ENCODE results near the gene CDCP1. TPM values are rescaled to one million over a fixed set of nuclear protein-coding genes. Genes with fewer than 3 reads are reported as not detected.
"Not testable (repeated sequence)": the region's sequence is repeated elsewhere in the genome, so short reads cannot be mapped to it uniquely, and the experiment has no call there.

CDCP1 gene
- total RNA-seq, 2 experiments from 2014 or later: 1.7 to 2.1 TPM

DNA sequence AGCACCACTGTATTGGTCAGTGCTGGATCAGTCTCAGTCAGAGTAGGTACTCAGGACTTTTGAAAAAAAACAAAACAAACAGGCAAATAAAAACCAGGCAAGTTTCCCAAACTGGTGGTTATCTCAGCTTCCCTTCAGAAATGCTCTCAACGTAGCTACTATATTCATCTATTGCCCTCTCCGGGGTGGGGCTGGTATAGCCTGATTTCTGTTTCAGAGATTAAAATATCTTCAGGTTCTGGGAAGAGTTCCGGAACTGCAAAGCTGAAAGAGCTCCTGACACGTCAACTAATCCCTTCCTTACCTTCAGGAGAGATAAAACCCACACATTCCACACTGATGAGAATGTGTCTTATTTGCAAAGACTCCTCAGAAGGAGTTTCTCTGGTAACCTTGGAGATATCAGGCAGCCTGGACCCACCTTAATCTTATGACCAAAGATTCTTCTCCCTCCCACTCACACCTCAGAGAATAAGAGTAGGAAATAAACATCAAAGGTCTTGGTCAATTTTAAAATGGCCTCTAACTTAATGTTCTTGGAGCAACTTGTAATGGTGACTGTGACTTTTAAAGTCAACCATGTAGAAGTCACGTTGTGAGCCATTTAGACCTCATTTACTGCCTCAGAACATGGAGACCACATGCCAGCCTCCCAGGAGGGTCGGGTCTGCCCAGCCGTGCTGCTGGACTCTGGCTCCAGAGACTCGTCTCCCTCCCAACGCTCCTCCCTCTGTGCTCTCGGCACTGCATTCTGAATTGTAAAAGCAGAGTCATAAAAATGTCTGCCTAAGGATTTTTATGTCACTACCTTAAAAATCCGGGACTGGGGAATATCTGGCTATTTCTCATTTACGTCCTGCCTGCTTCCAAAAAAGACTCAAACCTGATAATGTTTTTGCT, 53.8 kb downstream of the CDCP1 start:
- ChIA-PET CTCF (no interaction called here), POLR2A (interaction anchor here (0.6 kb wide), 1 partner anchor 458 kb away, joined by 3 read pairs; no protein-coding TSS in a partner anchor)

DNA sequence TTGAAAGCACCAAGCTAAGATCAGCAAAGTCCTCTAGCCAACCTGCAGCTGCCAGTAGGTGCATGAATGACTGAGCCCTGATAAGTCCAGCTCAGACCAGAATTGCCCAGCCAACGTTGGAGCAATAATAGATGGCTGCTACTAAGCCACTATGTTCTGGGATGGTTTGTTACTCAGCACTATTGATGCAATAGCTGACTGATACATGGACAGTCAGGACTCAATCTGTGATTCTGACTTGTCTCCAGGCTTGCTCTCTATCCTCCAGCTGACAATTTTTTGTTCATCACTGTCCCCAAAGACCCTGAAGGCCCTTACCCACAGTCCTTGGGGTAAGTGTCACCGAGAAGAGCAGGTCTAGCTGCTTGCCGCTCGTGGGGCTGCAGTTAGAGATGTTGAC, 55.3 kb downstream of the CDCP1 start:
- CTCF ChIA-PET: interaction anchor here (0.5 kb wide), 1 partner anchor 119 kb away, joined by 4 read pairs; no protein-coding TSS in a partner anchor

DNA sequence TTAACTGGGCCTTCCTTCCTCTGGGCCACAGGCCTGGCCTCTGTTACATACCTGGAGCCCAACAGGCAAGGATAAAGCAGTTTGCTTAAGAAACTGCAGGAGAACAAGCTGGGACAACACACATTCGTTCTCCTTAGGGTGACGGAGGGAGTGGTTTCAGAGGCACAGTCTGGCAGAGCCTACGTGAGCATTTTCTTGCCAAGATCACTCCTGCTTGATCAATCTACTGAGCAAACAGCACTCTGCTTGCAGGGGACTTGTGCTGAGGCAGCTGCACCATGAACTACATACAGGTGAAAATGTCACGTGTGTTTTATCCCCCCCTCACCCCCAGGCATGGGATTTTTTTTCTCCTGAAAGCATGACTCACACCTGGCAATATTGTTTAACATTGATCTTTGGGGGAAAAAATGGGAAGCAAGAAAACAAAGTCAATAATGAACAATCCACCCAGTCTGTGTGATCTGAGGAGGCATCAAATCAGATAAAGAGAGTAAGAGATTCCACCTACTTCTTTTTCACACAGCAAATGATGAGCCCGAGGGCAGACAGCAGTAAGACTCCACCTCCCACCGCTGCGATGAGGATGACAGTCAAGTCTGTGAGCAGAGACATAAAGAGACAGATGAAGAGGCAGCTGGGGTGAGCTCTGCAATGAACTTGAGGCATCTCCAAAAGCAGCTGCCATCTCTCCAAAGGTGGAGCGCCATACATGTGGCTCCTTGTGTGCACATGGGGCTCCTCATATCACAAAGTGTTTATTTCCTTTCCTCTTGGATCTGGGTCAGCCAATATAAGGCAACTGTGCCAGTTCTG, 57.4 kb downstream of the CDCP1 start:
- POLR2A ChIA-PET: no interaction called here

More for the DNA sequence above, 55.3 kb downstream of the CDCP1 start:
- POLR2A ChIA-PET: no interaction called here

GRCh38 chr3:45087155-45087554, 59.0 kb downstream of the CDCP1 start:
- ChIA-PET POLR2A (no interaction called here), CTCF (no interaction called here)

More for the DNA sequence above, 57.4 kb downstream of the CDCP1 start:
- CTCF ChIA-PET: interaction anchor here (0.6 kb wide), 1 partner anchor 463 kb away, joined by 3 read pairs; no protein-coding TSS in a partner anchor

DNA sequence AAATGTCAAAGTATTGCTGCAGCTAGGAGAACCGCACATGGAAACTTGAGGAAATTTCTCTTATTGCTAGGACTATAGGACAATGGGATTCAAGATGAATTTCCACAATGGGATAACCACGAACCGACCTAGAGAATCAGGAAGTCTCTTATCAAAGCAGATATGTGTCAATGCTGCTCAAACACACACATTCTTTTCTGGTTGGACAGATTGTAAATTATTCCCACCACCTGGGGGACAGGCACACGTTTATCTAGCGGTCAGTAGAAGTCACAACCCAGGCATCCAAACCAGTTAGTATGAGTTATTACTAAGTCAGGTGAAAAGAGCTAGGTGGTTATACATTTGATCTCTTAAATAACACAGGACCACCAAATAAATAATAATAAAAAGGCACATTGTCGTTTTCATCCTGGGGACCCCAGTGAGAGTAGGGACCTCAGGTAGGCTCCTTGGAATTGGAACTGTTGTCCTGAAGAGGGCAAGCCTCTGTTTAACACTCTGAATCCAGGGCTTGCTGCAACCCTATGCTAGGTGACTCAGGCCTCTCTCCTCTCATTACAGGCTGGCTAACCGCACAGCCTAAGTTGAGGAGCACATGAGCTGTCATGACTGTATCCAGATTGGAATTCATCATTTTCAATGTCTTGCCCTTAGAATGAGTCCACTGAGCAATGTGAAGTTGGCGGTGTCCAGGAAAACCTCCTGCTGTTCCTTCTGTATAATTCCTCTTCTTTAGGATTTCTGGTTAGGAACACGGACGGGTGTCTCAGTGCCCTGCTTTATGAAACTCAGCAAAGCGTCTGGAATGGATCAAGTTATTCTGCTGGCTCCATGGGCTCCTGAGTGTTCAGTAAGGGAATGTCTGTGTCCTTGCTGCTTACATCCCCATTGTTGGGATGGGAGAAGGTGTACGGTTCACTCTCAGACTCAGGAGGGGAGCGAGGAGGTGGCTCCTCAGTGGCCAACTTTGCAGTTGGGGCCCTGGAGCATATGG, 61.1 kb downstream of the CDCP1 start:
- CTCF ChIA-PET: no interaction called here
- POLR2A ChIA-PET: no interaction called here

DNA sequence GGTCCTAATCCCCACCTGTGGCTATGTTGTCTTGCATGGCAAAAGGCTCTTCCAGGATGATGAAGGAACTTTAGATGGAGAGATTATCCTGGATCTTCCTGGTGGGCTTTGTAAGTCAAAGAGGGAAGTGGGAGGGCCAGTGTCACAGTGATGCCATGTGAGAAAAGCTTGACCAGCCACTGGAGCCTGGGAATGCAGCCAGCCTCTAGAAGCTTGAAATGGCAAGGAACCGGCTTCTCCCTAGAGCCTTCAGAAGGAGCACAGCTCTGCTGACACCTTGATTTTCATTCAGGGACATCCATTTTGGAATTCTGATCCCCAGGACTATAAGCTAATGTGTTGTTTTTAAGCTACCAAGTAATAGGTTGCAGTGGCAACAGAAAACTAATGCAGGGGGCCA, 61.8 kb downstream of the CDCP1 start:
- POLR2A ChIA-PET: no interaction called here
- CTCF ChIA-PET: no interaction called here

GRCh38 chr3:45083023-45083422, 63.2 kb downstream of the CDCP1 start:
- ChIA-PET POLR2A (no interaction called here), CTCF (no interaction called here)

DNA sequence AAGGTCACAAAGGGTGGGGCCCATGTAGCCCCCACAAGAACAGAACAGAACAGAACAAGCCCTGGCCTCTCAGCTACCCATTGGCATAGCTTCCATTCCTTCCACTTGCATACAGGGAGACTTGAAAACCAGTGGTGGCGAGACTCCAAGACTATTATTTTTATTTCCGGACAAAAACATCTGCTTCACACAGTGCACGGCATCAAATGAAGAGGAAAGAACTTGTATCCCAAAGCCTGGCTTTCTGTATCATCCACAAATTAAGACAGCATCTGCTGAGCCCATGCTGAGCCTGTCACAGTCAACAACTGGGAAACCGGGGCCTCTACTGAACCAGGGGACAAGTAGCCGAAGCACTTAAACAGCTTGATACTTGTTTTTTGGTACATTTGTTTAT, 64.0 kb downstream of the CDCP1 start:
- CTCF ChIA-PET: no interaction called here
- POLR2A ChIA-PET: no interaction called here

GRCh38 chr3:45081506-45082141, 64.6 kb downstream of the CDCP1 start:
- ChIA-PET POLR2A (no interaction called here), CTCF (no interaction called here)

- POLR2A ChIA-PET: no interaction called here
- CTCF ChIA-PET: no interaction called here
These were observed 65.4 kb downstream of the CDCP1 start for GRCh38 chr3:45080824-45081223.

DNA sequence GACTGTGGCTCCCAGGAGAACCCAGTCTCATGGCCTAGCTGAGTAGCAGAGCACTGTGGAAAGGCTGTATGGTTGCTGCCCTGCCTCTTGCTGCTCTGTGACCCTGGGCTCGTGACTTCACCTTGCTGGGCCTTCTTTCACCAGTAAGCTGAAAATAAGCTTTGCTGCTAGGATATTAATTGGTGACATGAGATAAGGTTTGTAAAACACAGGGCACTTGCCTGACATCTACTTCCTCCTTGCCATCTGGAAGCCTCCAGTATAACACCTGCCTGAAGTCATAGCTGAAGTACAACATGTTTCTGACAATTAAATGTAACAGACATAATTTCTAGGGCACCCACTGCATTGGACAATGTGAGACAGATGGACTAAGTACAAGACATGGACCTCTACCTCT, 66.5 kb downstream of the CDCP1 start:
- CTCF ChIA-PET: no interaction called here
- POLR2A ChIA-PET: no interaction called here

DNA sequence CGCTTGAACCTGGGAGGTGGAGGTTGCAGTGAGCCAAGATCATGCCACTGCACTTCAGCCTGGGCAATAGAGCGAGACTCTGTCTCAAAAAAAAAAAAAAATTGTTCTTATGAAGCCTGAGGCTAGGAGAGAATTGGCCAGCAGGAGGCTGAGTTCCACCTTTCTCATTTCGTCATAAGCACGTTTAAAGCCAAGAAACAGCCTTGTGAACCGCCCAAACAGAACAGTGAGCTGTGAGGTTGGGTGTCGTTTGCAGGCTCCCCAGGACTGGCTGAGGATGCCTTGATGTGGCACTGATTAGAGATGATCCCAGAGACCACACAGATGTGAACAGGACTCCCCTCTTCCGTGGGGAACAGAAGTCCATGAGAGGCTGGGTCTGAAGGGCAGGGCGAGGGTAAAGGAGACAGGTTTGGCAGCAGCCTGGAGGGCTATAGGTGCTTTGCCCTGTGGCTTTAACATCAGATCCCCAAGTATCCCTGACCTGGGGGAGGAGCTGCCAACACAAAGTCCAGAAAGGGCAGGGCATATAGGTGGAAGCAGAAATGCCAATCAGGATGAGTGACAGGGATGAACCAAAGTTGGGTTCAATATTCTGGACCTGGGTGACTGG, 67.2 kb downstream of the CDCP1 start:
- POLR2A ChIA-PET: no interaction called here
- CTCF ChIA-PET: interaction anchor here (0.7 kb wide), 1 partner anchor 41 kb away, joined by 3 read pairs; no protein-coding TSS in a partner anchor

- CTCF ChIA-PET, POLR2A ChIA-PET: not testable (repeated sequence)
These were observed 67.9 kb downstream of the CDCP1 start for GRCh38 chr3:45078256-45078655.

DNA sequence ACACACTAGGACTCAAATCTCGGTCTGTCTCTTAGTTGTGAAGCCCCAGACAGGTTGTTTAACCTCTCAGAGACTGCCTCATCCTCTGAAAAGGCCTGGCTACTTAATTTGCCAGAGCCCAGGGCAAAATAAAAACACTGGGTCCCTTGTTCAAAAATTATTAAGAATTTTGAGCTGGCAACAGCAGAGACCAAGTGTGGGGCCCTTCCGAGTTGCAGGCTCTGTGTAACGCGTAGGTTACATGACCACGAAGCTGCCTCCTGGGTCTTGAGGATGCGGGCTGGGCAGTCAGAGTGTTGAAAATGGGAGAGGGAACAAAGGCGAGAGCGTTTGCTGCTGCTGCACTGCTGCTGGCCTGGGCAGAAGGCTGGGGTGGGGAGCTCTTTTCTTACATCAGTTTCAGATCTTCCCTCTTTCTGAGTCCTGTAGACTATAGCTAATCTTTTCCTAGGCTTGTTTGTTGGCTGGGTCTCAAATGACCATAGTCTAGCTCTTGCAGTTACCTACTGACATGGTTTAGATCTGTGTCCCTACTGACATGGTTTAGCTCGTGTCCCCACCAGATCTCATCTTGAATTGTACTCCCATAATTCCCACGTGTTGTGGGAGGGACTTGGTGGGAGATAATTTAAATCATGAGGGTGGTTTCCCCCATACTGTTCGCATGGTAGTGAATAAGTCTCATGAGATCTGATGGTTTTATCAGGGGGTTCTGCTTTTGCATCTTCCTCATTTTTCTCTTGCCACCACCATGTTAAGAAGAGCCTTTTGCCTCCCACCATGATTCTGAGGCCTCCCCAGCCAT, 70.2 kb downstream of the CDCP1 start:
- ChIA-PET POLR2A (no interaction called here), CTCF (no interaction called here)

- ChIA-PET POLR2A (no interaction called here), CTCF (no interaction called here)
These were observed 75.1 kb downstream of the CDCP1 start for GRCh38 chr3:45071075-45071474.

GRCh38 chr3:45067941-45068340, 78.2 kb downstream of the CDCP1 start:
- POLR2A ChIA-PET: no interaction called here

DNA sequence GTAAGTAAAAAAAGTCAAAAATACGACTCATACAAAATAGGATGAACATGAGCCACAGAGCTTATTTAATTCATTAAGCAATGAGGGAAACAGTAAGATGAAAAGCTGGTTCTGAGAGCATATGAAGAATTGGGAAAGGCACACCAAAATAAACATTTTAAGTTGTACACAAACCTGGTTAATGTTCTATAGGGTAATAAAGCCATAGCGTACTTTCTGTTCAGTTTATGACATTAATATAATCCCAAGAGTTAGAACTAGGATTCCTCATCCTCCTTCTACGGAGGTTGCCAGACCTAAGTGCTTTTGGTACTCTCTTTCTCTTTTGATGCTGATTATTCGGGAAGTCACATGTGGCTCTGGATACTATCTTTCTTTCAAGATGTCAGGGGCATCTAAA, 78.7 kb downstream of the CDCP1 start:
- ChIA-PET POLR2A (no interaction called here), CTCF (no interaction called here)

More at GRCh38 chr3:45067941-45068340, 78.2 kb downstream of the CDCP1 start:
- CTCF ChIA-PET: no interaction called here

Data from activated CD8-positive, alpha-beta memory T cell treated with anti-CD3 and anti-CD28 coated beads for 36 hours (primary cell).